Fibroblast of mammary gland (primary cell): ENCODE results near the gene HYOU1.
A peak's percentile ranks its signal among the peaks of the same experiment; 100 is the strongest.

Experiments used
- DNase-seq: peaks from one replicate; pipeline ENCODE4 v3.0.0-alpha.2; 2010; ENCODE audit warnings: low read depth
- H3K4me3 ChIP-seq: 2 replicates; pipeline ENCODE4 v1.5.1; 2011; ENCODE audit warnings: low read depth, mild to moderate bottlenecking, low read length, moderate library complexity; ENCODE audit not compliant: control insufficient read depth
- CTCF ChIP-seq: conservative IDR thresholded peaks from 2 replicates; pipeline ENCODE4 v1.5.1; 2011; ENCODE audit warnings: low read depth, low read length, inconsistent platforms; ENCODE audit not compliant: control insufficient read depth, insufficient read depth

HYOU1 gene

GRCh38 chr11:119091966-119092879 lies 35.2 kb upstream of the HYOU1 start:
- peak overlapping the region; percentile 86 for H3K4me3 ChIP-seq
- DNase-seq, result no peak
- TF ChIP-seq CTCF, result no peak

- TF ChIP-seq CTCF, result no peak
- no peak for DNase-seq
- no peak overlapping the region for H3K4me3 ChIP-seq
These were observed 34.2 kb upstream of the HYOU1 start for GRCh38 chr11:119091178-119091577.

- H3K4me3 ChIP-seq, result no peak overlapping the region
- no peak for DNase-seq
- no peak for TF ChIP-seq CTCF
These were observed 32.3 kb upstream of the HYOU1 start for GRCh38 chr11:119089319-119089718.

- H3K4me3 ChIP-seq, result no peak overlapping the region
- no peak for TF ChIP-seq CTCF
- no peak for DNase-seq
These were observed 31.4 kb upstream of the HYOU1 start for GRCh38 chr11:119088406-119088805.

GRCh38 chr11:119087747-119088241 lies 30.8 kb upstream of the HYOU1 start:
- TF ChIP-seq CTCF, result no peak
- H3K4me3 ChIP-seq, result no peak overlapping the region
- no peak for DNase-seq

GRCh38 chr11:119087123-119087522 lies 30.1 kb upstream of the HYOU1 start:
- no peak for TF ChIP-seq CTCF
- no peak for DNase-seq
- H3K4me3 ChIP-seq, result no peak overlapping the region
